Measurements from ENCODE around the gene CDCP1.

The CDCP1 gene

DNA sequence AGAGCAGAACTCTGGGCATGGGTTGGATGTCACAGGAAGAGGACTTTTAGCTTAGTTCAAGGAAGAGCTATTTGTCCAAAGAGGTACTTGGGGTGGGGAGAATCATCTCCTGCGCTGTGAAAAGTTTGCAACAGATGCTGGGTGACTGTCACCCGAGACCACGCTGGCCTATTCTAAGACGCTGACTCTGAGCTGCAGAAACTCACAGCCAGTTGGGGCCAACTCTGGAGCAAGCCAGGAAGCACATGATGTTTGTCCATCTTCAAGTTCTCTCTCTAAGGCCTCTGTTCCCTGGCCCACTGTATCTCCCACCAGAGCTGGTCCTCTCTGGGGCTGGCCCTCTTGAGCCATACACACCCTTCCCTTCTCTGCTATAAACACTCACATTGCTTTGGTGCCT, 17.9 kb upstream of the CDCP1 start:
- no peak overlapping the region for H3K4me2 ChIP-seq (ENCODE audit: insufficient read depth, low read length, poor library complexity, severe bottlenecking)
- no peak overlapping the region for H2AFZ ChIP-seq (ENCODE audit: low read length)
- H4K8ac ChIP-seq (ENCODE audit: low read depth, low read length), result no peak overlapping the region
- no peak overlapping the region for H3K18ac ChIP-seq (ENCODE audit: low read length)
- H3K4me1 ChIP-seq (ENCODE audit: control insufficient read depth in 2 of 2, insufficient read depth in 1 of 2, low read depth in 1 of 2, low read length in 2 of 2), result peaks cover 4 to 15% of the 10 kb centered on the region in 2 donors
- H2BK12ac ChIP-seq (ENCODE audit: low read length), result no peak overlapping the region
- no peaks in the 10 kb centered on the region for H3K36me3 ChIP-seq (replicated peaks in 1 of 2; ENCODE audit: control insufficient read depth in 2 of 2, insufficient read depth in 2 of 2, low read length in 2 of 2)
- no peak overlapping the region for H3K9ac ChIP-seq (ENCODE audit: low read depth, low read length, poor library complexity)
- no peak overlapping the region for H3K27ac ChIP-seq (replicated peaks; ENCODE audit: low read length)
- H3K4ac ChIP-seq (ENCODE audit: low read length), result no peak overlapping the region
- H2BK5ac ChIP-seq (ENCODE audit: low read length), result no peak overlapping the region
- peaks cover 0 to 3% of the 10 kb centered on the region in 2 donors for H3K9me3 ChIP-seq (replicated peaks in 1 of 2; ENCODE audit: control insufficient read depth in 2 of 2, insufficient read depth in 1 of 2, low read depth in 1 of 2, low read length in 2 of 2)
- H3K23ac ChIP-seq (ENCODE audit: low read depth, low read length, poor library complexity), result no peak overlapping the region
- no peak overlapping the region for H2BK15ac ChIP-seq (ENCODE audit: low read length)
- no peak overlapping the region for H2BK120ac ChIP-seq (ENCODE audit: low read depth, low read length)
- H3K4me3 ChIP-seq (ENCODE audit: low read length in 2 of 2), result no peak overlapping the region
- no CpG with 5 or more reads among the region's 4 CpGs for WGBS, 2 donors (ENCODE audit: extremely low coverage in 2 of 2, insufficient read length in 2 of 2, insufficient replicate concordance in 1 of 2)
- H3K14ac ChIP-seq (ENCODE audit: low read length), result no peak overlapping the region
- no peaks in the 10 kb centered on the region for H3K79me1 ChIP-seq (ENCODE audit: low read depth, low read length)
- peaks cover 0 to 3% (median 0%) of the 10 kb centered on the region in 3 experiments for H3K27me3 ChIP-seq (ENCODE audit: control insufficient read depth in 3 of 3, insufficient read depth in 3 of 3, low read depth in 1 of 3, low read length in 3 of 3)
- H4K91ac ChIP-seq (ENCODE audit: low read depth, low read length, poor library complexity), result no peak overlapping the region
- no peak overlapping the region for H2AK5ac ChIP-seq (ENCODE audit: low read depth, low read length)
- no peak for DNase-seq (ENCODE audit: low spot score)

DNA sequence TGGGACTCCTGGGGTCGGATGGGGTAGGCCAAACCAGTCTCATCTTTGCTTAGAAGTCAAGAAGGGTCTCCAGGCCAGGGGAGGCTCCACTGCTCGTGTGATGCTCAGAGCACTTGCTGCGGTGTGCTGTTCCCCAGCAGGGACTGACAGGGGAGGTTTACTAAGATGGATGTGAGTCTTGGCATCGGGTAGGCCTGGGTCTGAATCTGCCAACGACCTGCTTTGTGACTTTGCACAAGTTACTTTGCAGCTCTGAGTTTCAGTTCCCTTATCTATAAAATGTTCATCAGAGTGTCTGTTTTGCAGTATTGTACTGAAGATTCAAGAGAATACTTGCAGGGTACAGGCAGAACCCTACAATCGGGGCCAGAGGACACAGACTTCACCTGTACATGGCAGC, 17.3 kb upstream of the CDCP1 start:
- no peak overlapping the region for H2AK5ac ChIP-seq (ENCODE audit: low read depth, low read length)
- no peak overlapping the region for H4K91ac ChIP-seq (ENCODE audit: low read depth, low read length, poor library complexity)
- DNase-seq (ENCODE audit: low spot score), result no peak
- H3K4me1 ChIP-seq (ENCODE audit: control insufficient read depth in 2 of 2, insufficient read depth in 1 of 2, low read depth in 1 of 2, low read length in 2 of 2), result peaks cover 4 to 15% of the 10 kb centered on the region in 2 donors
- no peak overlapping the region for H2BK12ac ChIP-seq (ENCODE audit: low read length)
- H3K4ac ChIP-seq (ENCODE audit: low read length), result no peak overlapping the region
- no peak overlapping the region for H4K8ac ChIP-seq (ENCODE audit: low read depth, low read length)
- H3K18ac ChIP-seq (ENCODE audit: low read length), result no peak overlapping the region
- no peaks in the 10 kb centered on the region for H3K79me1 ChIP-seq (ENCODE audit: low read depth, low read length)
- no peak overlapping the region for H3K4me2 ChIP-seq (ENCODE audit: insufficient read depth, low read length, poor library complexity, severe bottlenecking)
- H3K36me3 ChIP-seq (replicated peaks in 1 of 2; ENCODE audit: control insufficient read depth in 2 of 2, insufficient read depth in 2 of 2, low read length in 2 of 2), result no peaks in the 10 kb centered on the region
- no peak overlapping the region for H2BK120ac ChIP-seq (ENCODE audit: low read depth, low read length)
- H3K4me3 ChIP-seq (ENCODE audit: low read length in 2 of 2), result no peak overlapping the region
- H2BK5ac ChIP-seq (ENCODE audit: low read length), result no peak overlapping the region
- H3K9ac ChIP-seq (ENCODE audit: low read depth, low read length, poor library complexity), result no peak overlapping the region
- no peak overlapping the region for H2BK15ac ChIP-seq (ENCODE audit: low read length)
- H3K27me3 ChIP-seq (ENCODE audit: control insufficient read depth in 3 of 3, insufficient read depth in 3 of 3, low read depth in 1 of 3, low read length in 3 of 3), result peaks cover 0 to 3% (median 0%) of the 10 kb centered on the region in 3 experiments
- no CpG with 5 or more reads among the region's 6 CpGs for WGBS, 2 donors (ENCODE audit: extremely low coverage in 2 of 2, insufficient read length in 2 of 2, insufficient replicate concordance in 1 of 2)
- no peak overlapping the region for H2AFZ ChIP-seq (ENCODE audit: low read length)
- H3K27ac ChIP-seq (replicated peaks; ENCODE audit: low read length), result no peak overlapping the region
- H3K14ac ChIP-seq (ENCODE audit: low read length), result no peak overlapping the region
- H3K23ac ChIP-seq (ENCODE audit: low read depth, low read length, poor library complexity), result no peak overlapping the region
- H3K9me3 ChIP-seq (replicated peaks in 1 of 2; ENCODE audit: control insufficient read depth in 2 of 2, insufficient read depth in 1 of 2, low read depth in 1 of 2, low read length in 2 of 2), result peaks cover 0 to 3% of the 10 kb centered on the region in 2 donors

DNA sequence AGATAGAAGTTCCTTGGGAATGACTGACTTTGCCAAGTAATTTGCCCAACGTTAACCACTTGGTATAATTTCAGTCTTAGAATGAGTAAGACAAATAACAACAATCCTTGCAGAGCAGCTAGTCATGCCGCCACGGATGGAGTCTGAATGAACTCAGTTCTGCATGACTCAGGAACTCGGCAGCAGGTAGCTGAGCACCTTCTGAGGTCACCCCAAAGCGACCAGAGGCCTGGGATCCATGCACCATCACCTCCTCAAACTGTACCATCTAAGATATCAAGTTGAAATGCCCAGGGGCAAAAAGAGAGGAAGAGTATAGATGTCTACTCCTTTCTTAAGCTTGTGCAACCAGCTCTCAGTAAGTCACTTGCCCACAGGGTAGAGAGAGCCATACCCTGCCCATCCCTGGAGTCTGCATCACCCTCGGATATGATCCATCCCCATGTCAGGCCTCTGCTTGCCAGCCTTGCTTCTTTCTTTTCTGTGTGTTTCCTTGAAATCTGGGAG, 8.5 kb upstream of the CDCP1 start:
- no peak overlapping the region for H3K4ac ChIP-seq (ENCODE audit: low read length)
- no peaks in the 10 kb centered on the region for H3K79me1 ChIP-seq (ENCODE audit: low read depth, low read length)
- no peak overlapping the region for H2BK15ac ChIP-seq (ENCODE audit: low read length)
- no peaks in the 10 kb centered on the region for H3K36me3 ChIP-seq (replicated peaks in 1 of 2; ENCODE audit: control insufficient read depth in 2 of 2, insufficient read depth in 2 of 2, low read length in 2 of 2)
- H3K4me1 ChIP-seq (ENCODE audit: control insufficient read depth in 2 of 2, insufficient read depth in 1 of 2, low read depth in 1 of 2, low read length in 2 of 2), result no peaks in the 10 kb centered on the region
- no peak overlapping the region for H3K9ac ChIP-seq (ENCODE audit: low read depth, low read length, poor library complexity)
- WGBS, 2 donors (ENCODE audit: extremely low coverage in 2 of 2, insufficient read length in 2 of 2, insufficient replicate concordance in 1 of 2), result no CpG with 5 or more reads among the region's 6 CpGs
- H2BK5ac ChIP-seq (ENCODE audit: low read length), result no peak overlapping the region
- H2AK5ac ChIP-seq (ENCODE audit: low read depth, low read length), result no peak overlapping the region
- no peak overlapping the region for H4K8ac ChIP-seq (ENCODE audit: low read depth, low read length)
- no peak overlapping the region for H4K91ac ChIP-seq (ENCODE audit: low read depth, low read length, poor library complexity)
- DNase-seq (ENCODE audit: low spot score), result no peak
- H3K4me2 ChIP-seq (ENCODE audit: insufficient read depth, low read length, poor library complexity, severe bottlenecking), result no peak overlapping the region
- H2AFZ ChIP-seq (ENCODE audit: low read length), result peak overlapping the region; percentile 33
- no peak overlapping the region for H3K18ac ChIP-seq (ENCODE audit: low read length)
- no peak overlapping the region for H3K14ac ChIP-seq (ENCODE audit: low read length)
- H2BK12ac ChIP-seq (ENCODE audit: low read length), result no peak overlapping the region
- no peaks in the 10 kb centered on the region for H3K27me3 ChIP-seq (ENCODE audit: control insufficient read depth in 3 of 3, insufficient read depth in 3 of 3, low read depth in 1 of 3, low read length in 3 of 3)
- no peak overlapping the region for H2BK120ac ChIP-seq (ENCODE audit: low read depth, low read length)
- H3K27ac ChIP-seq (replicated peaks; ENCODE audit: low read length), result no peak overlapping the region
- H3K4me3 ChIP-seq (ENCODE audit: low read length in 2 of 2), result no peak overlapping the region
- H3K9me3 ChIP-seq (replicated peaks in 1 of 2; ENCODE audit: control insufficient read depth in 2 of 2, insufficient read depth in 1 of 2, low read depth in 1 of 2, low read length in 2 of 2), result peaks cover 0 to 6% of the 10 kb centered on the region in 2 donors
- H3K23ac ChIP-seq (ENCODE audit: low read depth, low read length, poor library complexity), result no peak overlapping the region

DNA sequence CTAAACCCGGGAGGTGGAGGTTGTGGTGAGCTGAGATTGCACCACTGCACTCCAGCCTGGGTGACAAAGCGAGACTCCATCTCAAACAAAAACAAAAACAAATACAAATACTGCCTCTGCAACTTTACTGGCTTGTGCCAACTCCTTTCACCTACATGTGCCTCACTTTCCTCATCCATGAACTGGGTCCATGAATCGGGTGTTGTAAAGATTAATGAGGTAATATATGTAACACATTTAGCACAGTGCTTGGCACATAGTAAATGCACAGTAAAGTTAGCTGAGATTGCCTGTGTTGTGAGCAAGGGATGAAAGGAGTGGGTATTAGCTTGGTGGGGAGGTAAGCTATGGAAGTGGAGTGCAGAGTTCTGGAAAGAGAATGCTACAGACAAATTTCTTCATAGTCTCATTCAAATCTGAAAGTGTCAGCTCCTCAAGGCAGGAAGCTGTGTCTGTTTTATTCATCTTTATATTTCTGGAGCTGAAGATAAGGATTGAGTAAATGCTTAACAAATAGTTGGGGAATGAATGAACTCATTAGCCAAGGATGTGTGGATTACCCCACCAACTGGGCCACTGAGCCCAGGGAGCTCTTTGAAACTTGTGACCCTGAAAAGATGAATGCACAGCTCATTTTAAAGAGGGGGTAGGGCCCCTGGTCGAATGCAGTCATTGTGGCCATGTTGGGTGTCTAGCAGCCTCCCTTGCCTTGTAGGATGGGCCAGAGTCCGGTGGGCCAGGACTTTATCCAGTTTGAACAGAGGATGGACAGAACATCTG, 7.7 kb upstream of the CDCP1 start:
- no peak overlapping the region for H3K4me3 ChIP-seq (ENCODE audit: low read length in 2 of 2)
- WGBS, 2 donors (ENCODE audit: extremely low coverage in 2 of 2, insufficient read length in 2 of 2, insufficient replicate concordance in 1 of 2), result no CpG with 5 or more reads among the region's 5 CpGs
- no peak overlapping the region for H4K8ac ChIP-seq (ENCODE audit: low read depth, low read length)

More for the DNA sequence above, 7.7 kb upstream of the CDCP1 start:
- H3K18ac ChIP-seq (ENCODE audit: low read length), result no peak overlapping the region
- no peak overlapping the region for H2BK5ac ChIP-seq (ENCODE audit: low read length)
- no peak overlapping the region for H2AK5ac ChIP-seq (ENCODE audit: low read depth, low read length)
- H3K9me3 ChIP-seq (replicated peaks in 1 of 2; ENCODE audit: control insufficient read depth in 2 of 2, insufficient read depth in 1 of 2, low read depth in 1 of 2, low read length in 2 of 2), result peaks cover 0 to 6% of the 10 kb centered on the region in 2 donors
- no peak for DNase-seq (ENCODE audit: low spot score)
- no peak overlapping the region for H3K9ac ChIP-seq (ENCODE audit: low read depth, low read length, poor library complexity)
- H4K91ac ChIP-seq (ENCODE audit: low read depth, low read length, poor library complexity), result no peak overlapping the region
- H2AFZ ChIP-seq (ENCODE audit: low read length), result peak overlapping the region; percentile 33
- H2BK12ac ChIP-seq (ENCODE audit: low read length), result no peak overlapping the region
- peaks cover 0 to 5% (median 0%) of the 10 kb centered on the region in 3 experiments for H3K27me3 ChIP-seq (ENCODE audit: control insufficient read depth in 3 of 3, insufficient read depth in 3 of 3, low read depth in 1 of 3, low read length in 3 of 3)
- H3K27ac ChIP-seq (replicated peaks; ENCODE audit: low read length), result no peak overlapping the region
- no peak overlapping the region for H2BK15ac ChIP-seq (ENCODE audit: low read length)
- no peak overlapping the region for H3K4ac ChIP-seq (ENCODE audit: low read length)
- H2BK120ac ChIP-seq (ENCODE audit: low read depth, low read length), result no peak overlapping the region
- H3K36me3 ChIP-seq (replicated peaks in 1 of 2; ENCODE audit: control insufficient read depth in 2 of 2, insufficient read depth in 2 of 2, low read length in 2 of 2), result no peaks in the 10 kb centered on the region
- H3K23ac ChIP-seq (ENCODE audit: low read depth, low read length, poor library complexity), result no peak overlapping the region
- H3K4me1 ChIP-seq (ENCODE audit: control insufficient read depth in 2 of 2, insufficient read depth in 1 of 2, low read depth in 1 of 2, low read length in 2 of 2), result no peaks in the 10 kb centered on the region
- H3K4me2 ChIP-seq (ENCODE audit: insufficient read depth, low read length, poor library complexity, severe bottlenecking), result no peak overlapping the region
- H3K14ac ChIP-seq (ENCODE audit: low read length), result no peak overlapping the region
- H3K79me1 ChIP-seq (ENCODE audit: low read depth, low read length), result no peaks in the 10 kb centered on the region

Measured in neuronal stem cell (in vitro differentiated cells).